Liver (tissue), 9 donors: ENCODE data around the gene RAB18. TPM values are rescaled to one million over a fixed set of nuclear protein-coding genes. Genes with fewer than 3 reads are reported as not detected.

ENCODE experiments used
- DNase-seq: peaks from one replicate; pipeline ENCODE4 v3.0.0-alpha.2; 2017; ENCODE audit warnings: low spot score
- H3K27ac ChIP-seq, 2 donors: one replicate each; pipeline ENCODE4 v1.7.0; 2013; ENCODE audit warnings: inconsistent platforms in 2 of 2, low read length in 2 of 2, control low read depth in 1 of 2, low read depth in 1 of 2, mild to moderate bottlenecking in 1 of 2
- H3K27me3 ChIP-seq, 4 donors: one replicate each; pipeline versions ENCODE4 v1.6.1 to v1.7.0; 2013; ENCODE audit warnings: low read length in 3 of 4, inconsistent platforms in 1 of 4, mild to moderate bottlenecking in 1 of 4, moderate library complexity in 1 of 4; ENCODE audit not compliant: control insufficient read depth in 4 of 4, insufficient read depth in 4 of 4
- H3K36me3 ChIP-seq, 4 donors: one replicate each; pipeline versions ENCODE4 v1.6.1 to v1.7.0; 2013; ENCODE audit warnings: low read length in 3 of 4, mild to moderate bottlenecking in 3 of 4, low read depth in 1 of 4, moderate library complexity in 1 of 4; ENCODE audit not compliant: control insufficient read depth in 4 of 4, insufficient read depth in 3 of 4
- H3K4me1 ChIP-seq, 4 donors: one replicate each; pipeline versions ENCODE4 v1.6.1 to v1.7.0; 2013; ENCODE audit warnings: low read length in 3 of 4, mild to moderate bottlenecking in 3 of 4, moderate library complexity in 1 of 4; ENCODE audit not compliant: control insufficient read depth in 4 of 4, insufficient read depth in 4 of 4
- H3K4me3 ChIP-seq, 3 donors: one replicate each; pipeline versions ENCODE4 v1.6.1 to v1.7.0; 2013; ENCODE audit warnings: low read length in 3 of 3, control low read depth in 1 of 3, low read depth in 1 of 3, mild to moderate bottlenecking in 1 of 3
- H3K9ac ChIP-seq, 2 donors: one replicate each; pipeline ENCODE4 v1.7.0; 2013; ENCODE audit warnings: low read length in 2 of 2, mild to moderate bottlenecking in 2 of 2, moderate library complexity in 2 of 2, control low read depth in 1 of 2, low read depth in 1 of 2
- H3K9me3 ChIP-seq, 4 donors: one replicate each; pipeline versions ENCODE4 v1.6.1 to v1.7.0; 2013; ENCODE audit warnings: low read length in 3 of 4; ENCODE audit not compliant: control insufficient read depth in 4 of 4
- EGR1 ChIP-seq, 2 donors: IDR thresholded peaks; 2 replicates each; pipeline ENCODE4 v1.6.1; 2016 to 2018; ENCODE audit warnings: antibody characterized with exemption in 2 of 2, low read depth in 2 of 2
- FOXA1 ChIP-seq: IDR thresholded peaks from 2 replicates; pipeline ENCODE4 v1.6.1; 2016; ENCODE audit warnings: antibody characterized with exemption
- FOXA2 ChIP-seq: IDR thresholded peaks from 2 replicates; pipeline ENCODE4 v1.6.1; 2016; ENCODE audit warnings: antibody characterized with exemption
- GABPA ChIP-seq, 2 donors: IDR thresholded peaks in 1 of 2; conservative IDR thresholded peaks in 1 of 2; 2 replicates each; pipeline ENCODE4 v1.6.1; 2016; ENCODE audit warnings: antibody characterized with exemption in 2 of 2, mild to moderate bottlenecking in 1 of 2, moderate library complexity in 1 of 2
- JUND ChIP-seq, 2 donors: IDR thresholded peaks; 2 replicates each; pipeline ENCODE4 v1.6.1; 2016; ENCODE audit warnings: antibody characterized with exemption in 2 of 2
- RAD21 ChIP-seq, 2 donors: IDR thresholded peaks; 2 replicates each; pipeline ENCODE4 v1.6.1; 2016; ENCODE audit warnings: antibody characterized with exemption in 2 of 2, mild to moderate bottlenecking in 2 of 2
- RXRA ChIP-seq, 2 donors: IDR thresholded peaks; 2 replicates each; pipeline ENCODE4 v1.6.1; 2017 to 2018; ENCODE audit warnings: antibody characterized with exemption in 2 of 2, mild to moderate bottlenecking in 1 of 2
- SP1 ChIP-seq: IDR thresholded peaks from 2 replicates; pipeline ENCODE4 v1.6.1; 2018; ENCODE audit warnings: antibody characterized with exemption, mild to moderate bottlenecking
- YY1 ChIP-seq: IDR thresholded peaks from 2 replicates; pipeline ENCODE4 v1.6.1; 2016; ENCODE audit warnings: antibody characterized with exemption, mild to moderate bottlenecking
- WGBS: extraction: QIAGEN DNeasy Blood & Tissue Kit; methylation state at CpG from one replicate; pipeline ENCODE4 v1.1.7; 2013; 5-methylcytosine and 5-hydroxymethylcytosine counted together
- polyA plus RNA-seq, 2 donors: library from polyadenylated mRNA; stranded (reverse) in 1 of 2; unstranded in 1 of 2; fragments of 200-250 nt in 1 of 2; fragments of >200 nt in 1 of 2; fragmentation: Nextera tagmentation in 1 of 2; extraction: Ambion mirVana in 1 of 2; gene quantifications; one replicate each; pipeline versions ENCODE4 v1.2.1 to v1.2.3, GENCODE V29; 2013 to 2015
- total RNA-seq, 2 donors: library from RNA; depleted of rRNA; stranded (reverse); fragments of >200 nt; gene quantifications; one replicate each; pipeline ENCODE4 v1.2.3, GENCODE V29; 2014
- TF ChIP-seq, protein P1 (sequence below): IDR thresholded peaks from 2 replicates; pipeline ENCODE4 v1.6.1; 2016; ENCODE audit warnings: antibody characterized with exemption
- TF ChIP-seq, protein P2 (sequence below): fragments of 150-350 bp; IDR thresholded peaks from 2 replicates; pipeline ENCODE4 v1.5.1; 2017; ENCODE audit warnings: improper control_type of control experiment, low read depth, low read length; ENCODE audit not compliant: missing input control
- TF ChIP-seq, protein P3 (sequence below): IDR thresholded peaks from 2 replicates; pipeline ENCODE4 v1.6.1; 2016; ENCODE audit warnings: antibody characterized with exemption
- TF ChIP-seq, protein P4 (sequence below): IDR thresholded peaks from 2 replicates; pipeline ENCODE4 v1.6.1; 2016; ENCODE audit warnings: antibody characterized with exemption, mild to moderate bottlenecking
- donor health status: healthy.
- donor health status: healthy.
- donor health status: healthy.
- donor health status: healthy.
- donor health status: healthy.

The RAB18 gene
- total and polyA plus RNA-seq, 4 donors: 19.8 to 57.8 (median 25.2) TPM

DNA sequence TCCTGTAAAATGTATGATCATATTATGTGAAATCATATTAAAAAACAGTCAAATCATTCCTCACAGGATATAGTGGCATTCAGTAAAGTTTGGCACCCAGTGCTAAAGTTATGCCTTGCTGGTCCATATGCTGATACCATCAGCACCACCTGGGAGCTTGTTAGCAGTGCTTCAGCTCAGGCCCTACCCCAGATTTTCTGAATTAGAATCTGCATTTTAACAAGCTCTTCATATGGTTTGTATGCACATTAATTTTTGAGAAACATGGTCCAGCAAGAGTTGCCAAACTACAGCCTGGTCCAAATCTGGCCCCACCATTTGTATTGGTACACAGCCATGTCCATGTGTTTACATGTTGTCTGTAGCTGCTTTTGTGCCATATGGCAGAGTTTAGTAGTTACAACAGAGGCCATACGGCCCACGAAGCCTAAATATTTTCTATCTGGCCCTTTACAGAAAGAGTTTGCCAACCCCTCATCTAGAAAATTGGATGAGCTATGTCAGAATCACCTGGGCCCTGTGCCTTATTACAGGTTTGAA, 30.1 kb downstream of the RAB18 start:
- TF ChIP-seq JUND (IDR thresholded peaks at IDR 0.05): no peak
- no peak for TF ChIP-seq FOXA1
- no peak for TF ChIP-seq RAD21 (IDR thresholded peaks at IDR 0.05)
- TF ChIP-seq SP1: no peak
- TF ChIP-seq, protein P1, sequence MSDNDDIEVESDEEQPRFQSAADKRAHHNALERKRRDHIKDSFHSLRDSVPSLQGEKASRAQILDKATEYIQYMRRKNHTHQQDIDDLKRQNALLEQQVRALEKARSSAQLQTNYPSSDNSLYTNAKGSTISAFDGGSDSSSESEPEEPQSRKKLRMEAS: no peak
- TF ChIP-seq RXRA (IDR thresholded peaks at IDR 0.05): no peak
- TF ChIP-seq, protein P2, sequence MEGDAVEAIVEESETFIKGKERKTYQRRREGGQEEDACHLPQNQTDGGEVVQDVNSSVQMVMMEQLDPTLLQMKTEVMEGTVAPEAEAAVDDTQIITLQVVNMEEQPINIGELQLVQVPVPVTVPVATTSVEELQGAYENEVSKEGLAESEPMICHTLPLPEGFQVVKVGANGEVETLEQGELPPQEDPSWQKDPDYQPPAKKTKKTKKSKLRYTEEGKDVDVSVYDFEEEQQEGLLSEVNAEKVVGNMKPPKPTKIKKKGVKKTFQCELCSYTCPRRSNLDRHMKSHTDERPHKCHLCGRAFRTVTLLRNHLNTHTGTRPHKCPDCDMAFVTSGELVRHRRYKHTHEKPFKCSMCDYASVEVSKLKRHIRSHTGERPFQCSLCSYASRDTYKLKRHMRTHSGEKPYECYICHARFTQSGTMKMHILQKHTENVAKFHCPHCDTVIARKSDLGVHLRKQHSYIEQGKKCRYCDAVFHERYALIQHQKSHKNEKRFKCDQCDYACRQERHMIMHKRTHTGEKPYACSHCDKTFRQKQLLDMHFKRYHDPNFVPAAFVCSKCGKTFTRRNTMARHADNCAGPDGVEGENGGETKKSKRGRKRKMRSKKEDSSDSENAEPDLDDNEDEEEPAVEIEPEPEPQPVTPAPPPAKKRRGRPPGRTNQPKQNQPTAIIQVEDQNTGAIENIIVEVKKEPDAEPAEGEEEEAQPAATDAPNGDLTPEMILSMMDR: no peak
- no peak for TF ChIP-seq EGR1 (IDR thresholded peaks at IDR 0.05; ENCODE audit: low read depth in 2 of 2)
- TF ChIP-seq GABPA (IDR thresholded peaks at IDR 0.05 in 1 of 2, conservative IDR thresholded peaks at IDR 0.05 in 1 of 2): no peak
- peaks cover 0 to 2% (median 0%) of the 10 kb centered on the region in 4 donors for H3K4me1 ChIP-seq
- no peak for DNase-seq
- H3K9me3 ChIP-seq: no peaks in the 10 kb centered on the region
- no peaks in the 10 kb centered on the region for H3K27me3 ChIP-seq
- WGBS: 94% methylated on average over 2 of the region's 2 CpGs
- H3K9ac ChIP-seq: no peak overlapping the region
- peaks cover 2 to 31% (median 16%) of the 10 kb centered on the region in 4 donors for H3K36me3 ChIP-seq
- no peak overlapping the region for H3K27ac ChIP-seq
- H3K4me3 ChIP-seq: no peak overlapping the region

DNA sequence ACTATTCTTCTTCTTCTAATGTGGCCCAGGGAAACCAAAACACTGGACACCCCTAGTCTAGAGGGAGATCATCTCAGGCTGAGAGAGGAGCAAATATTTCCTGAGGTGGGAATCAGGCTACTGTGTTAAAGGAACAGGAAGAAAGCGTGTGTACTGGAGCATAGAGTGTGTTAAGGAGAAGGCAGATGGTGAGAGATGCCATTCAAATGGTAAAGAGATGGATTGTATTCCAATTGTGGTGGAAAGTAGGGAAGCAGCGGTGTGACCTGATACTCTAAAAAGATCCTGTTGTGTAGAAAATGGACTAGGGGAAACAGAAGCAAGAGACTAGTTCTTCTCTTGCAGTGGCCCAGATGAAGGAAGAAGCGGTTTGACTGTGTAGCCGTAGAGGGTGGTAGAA, 31.2 kb downstream of the RAB18 start:
- H3K27me3 ChIP-seq: no peaks in the 10 kb centered on the region
- H3K9ac ChIP-seq: no peak overlapping the region
- no peak overlapping the region for H3K27ac ChIP-seq
- DNase-seq: no peak
- H3K4me1 ChIP-seq: peaks cover 0 to 2% (median 0%) of the 10 kb centered on the region in 4 donors
- no peak overlapping the region for H3K4me3 ChIP-seq
- peaks cover 2 to 31% (median 16%) of the 10 kb centered on the region in 4 donors for H3K36me3 ChIP-seq
- WGBS: 98% methylated on average over 4 of the region's 4 CpGs
- TF ChIP-seq, protein P3, sequence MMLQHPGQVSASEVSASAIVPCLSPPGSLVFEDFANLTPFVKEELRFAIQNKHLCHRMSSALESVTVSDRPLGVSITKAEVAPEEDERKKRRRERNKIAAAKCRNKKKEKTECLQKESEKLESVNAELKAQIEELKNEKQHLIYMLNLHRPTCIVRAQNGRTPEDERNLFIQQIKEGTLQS: no peak
- TF ChIP-seq YY1: no peak
- H3K9me3 ChIP-seq: no peaks in the 10 kb centered on the region

DNA sequence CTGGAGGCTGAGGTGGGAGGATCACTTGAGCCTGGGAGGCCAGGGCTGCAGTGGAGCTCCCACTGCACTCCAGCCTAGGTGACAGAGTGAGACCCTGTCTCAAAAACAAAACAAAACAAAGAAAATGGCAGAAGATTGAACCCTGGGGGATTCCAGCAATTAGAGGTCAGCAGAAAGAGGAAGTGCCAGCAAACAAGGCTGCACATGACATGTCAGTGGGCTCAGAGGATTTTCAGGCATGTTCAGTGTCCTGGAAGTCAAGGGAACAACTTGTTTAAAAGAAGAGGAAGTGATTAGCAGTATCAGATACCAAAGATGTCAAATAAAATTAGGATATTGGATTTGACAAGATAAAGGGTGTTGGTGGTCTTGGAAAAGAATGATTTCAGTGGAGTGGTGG, 32.3 kb downstream of the RAB18 start:
- Histone ChIP-seq H3K9me3 (no peaks in the 10 kb centered on the region), H3K27ac (no peak overlapping the region), H3K4me3 (no peak overlapping the region), H3K4me1 (no peaks in the 10 kb centered on the region), H3K36me3 (peaks cover 2 to 31% (median 16%) of the 10 kb centered on the region in 4 donors), H3K9ac (no peak overlapping the region), H3K27me3 (no peaks in the 10 kb centered on the region)
- TF ChIP-seq, protein P4, sequence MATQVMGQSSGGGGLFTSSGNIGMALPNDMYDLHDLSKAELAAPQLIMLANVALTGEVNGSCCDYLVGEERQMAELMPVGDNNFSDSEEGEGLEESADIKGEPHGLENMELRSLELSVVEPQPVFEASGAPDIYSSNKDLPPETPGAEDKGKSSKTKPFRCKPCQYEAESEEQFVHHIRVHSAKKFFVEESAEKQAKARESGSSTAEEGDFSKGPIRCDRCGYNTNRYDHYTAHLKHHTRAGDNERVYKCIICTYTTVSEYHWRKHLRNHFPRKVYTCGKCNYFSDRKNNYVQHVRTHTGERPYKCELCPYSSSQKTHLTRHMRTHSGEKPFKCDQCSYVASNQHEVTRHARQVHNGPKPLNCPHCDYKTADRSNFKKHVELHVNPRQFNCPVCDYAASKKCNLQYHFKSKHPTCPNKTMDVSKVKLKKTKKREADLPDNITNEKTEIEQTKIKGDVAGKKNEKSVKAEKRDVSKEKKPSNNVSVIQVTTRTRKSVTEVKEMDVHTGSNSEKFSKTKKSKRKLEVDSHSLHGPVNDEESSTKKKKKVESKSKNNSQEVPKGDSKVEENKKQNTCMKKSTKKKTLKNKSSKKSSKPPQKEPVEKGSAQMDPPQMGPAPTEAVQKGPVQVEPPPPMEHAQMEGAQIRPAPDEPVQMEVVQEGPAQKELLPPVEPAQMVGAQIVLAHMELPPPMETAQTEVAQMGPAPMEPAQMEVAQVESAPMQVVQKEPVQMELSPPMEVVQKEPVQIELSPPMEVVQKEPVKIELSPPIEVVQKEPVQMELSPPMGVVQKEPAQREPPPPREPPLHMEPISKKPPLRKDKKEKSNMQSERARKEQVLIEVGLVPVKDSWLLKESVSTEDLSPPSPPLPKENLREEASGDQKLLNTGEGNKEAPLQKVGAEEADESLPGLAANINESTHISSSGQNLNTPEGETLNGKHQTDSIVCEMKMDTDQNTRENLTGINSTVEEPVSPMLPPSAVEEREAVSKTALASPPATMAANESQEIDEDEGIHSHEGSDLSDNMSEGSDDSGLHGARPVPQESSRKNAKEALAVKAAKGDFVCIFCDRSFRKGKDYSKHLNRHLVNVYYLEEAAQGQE: no peak
- TF ChIP-seq YY1 (no peak), SP1 (no peak), RXRA (IDR thresholded peaks at IDR 0.05) (no peak), JUND (IDR thresholded peaks at IDR 0.05) (no peak), FOXA2 (no peak), EGR1 (IDR thresholded peaks at IDR 0.05; ENCODE audit: low read depth in 2 of 2) (no peak)
- TF ChIP-seq, protein P1: no peak
- TF ChIP-seq, protein P3: no peak
- DNase-seq: no peak
